ENCODE data around the gene NWD2.
"Not testable (repeated sequence)": the region's sequence is repeated elsewhere in the genome, so short reads cannot be mapped to it uniquely, and the experiment has no call there.

The NWD2 gene

GRCh38 chr4:37244583-37245390 lies at the start of gene NWD2:
Gene NWD2, plus strand, starts transcription at chr4:37244743. Its CDS starts 325 bp downstream, at chr4:37245068.
- no peak for DNase-seq (ENCODE audit: low read depth, low spot score)

GRCh38 chr4:37197899-37198298 lies 46.6 kb upstream of the NWD2 start:
- no peak for DNase-seq (ENCODE audit: low read depth, low spot score)

DNA sequence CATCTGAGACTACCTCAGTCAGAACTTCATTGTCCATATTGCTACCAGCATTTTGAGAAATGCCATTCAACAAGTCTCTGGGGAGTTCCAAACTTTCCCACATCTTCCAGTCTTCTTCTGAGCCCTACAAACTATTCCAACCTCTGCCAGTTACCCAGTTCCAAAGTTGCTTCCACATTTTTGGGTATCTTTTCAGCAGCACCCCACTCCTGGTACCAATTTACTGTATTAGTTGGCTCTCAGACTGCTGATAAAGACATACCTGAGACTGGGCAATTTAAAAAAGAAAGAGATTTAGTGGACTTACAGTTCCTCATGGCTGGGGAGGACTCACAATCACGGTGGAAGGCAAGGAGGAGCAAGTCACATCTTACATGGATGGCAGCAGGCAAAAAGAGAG lies 39.8 kb upstream of the NWD2 start:
- not testable (repeated sequence) for DNase-seq (ENCODE audit: low read depth, low spot score)

- DNase-seq (ENCODE audit: low read depth, low spot score) = no peak
Observed at GRCh38 chr4:37216209-37216608, 28.3 kb upstream of the NWD2 start.

GRCh38 chr4:37219242-37219641 lies 25.3 kb upstream of the NWD2 start:
- no peak for DNase-seq (ENCODE audit: low read depth, low spot score)

DNA sequence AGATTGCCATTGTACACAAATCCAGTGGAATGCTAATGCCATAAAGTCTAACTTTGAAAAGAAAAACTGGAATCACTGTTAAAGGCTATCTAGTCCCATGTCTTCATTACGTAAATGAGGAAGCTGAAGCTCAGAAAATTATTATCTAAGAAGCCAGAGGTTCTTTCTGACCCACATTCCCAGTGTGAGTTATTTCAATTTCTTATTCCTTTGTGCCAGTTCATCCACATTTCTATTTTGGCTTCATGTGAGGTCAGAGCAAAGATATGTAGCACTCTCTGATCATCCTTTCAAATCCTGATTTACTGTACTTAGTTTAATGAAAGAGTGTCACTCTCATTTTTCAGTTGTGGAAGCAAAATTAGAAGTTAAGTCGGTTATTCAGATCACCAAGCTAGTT lies 24.6 kb upstream of the NWD2 start:
- DNase-seq (ENCODE audit: low read depth, low spot score) = no peak

DNA sequence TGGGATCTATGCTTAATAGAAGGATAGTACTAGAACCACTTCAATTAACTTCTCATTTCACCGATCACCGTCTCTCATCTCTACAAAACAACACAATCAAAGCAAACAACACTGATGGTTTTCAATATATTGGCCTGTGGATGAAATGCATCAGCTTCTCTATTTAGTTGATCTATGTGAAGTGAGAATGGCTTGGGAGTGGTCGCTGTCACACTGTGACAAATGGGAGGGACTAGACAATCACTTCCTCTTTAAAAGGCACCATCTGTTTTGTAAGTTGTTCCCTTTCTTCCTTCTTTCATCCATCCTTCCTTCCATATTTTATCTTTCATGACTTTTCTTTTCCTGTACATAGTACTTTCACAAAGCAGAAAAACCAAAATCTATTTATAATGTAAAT lies 23.9 kb upstream of the NWD2 start:
- no peak for DNase-seq (ENCODE audit: low read depth, low spot score)

- DNase-seq (ENCODE audit: low read depth, low spot score) = no peak
Observed at GRCh38 chr4:37223732-37224131, 20.8 kb upstream of the NWD2 start.

DNA sequence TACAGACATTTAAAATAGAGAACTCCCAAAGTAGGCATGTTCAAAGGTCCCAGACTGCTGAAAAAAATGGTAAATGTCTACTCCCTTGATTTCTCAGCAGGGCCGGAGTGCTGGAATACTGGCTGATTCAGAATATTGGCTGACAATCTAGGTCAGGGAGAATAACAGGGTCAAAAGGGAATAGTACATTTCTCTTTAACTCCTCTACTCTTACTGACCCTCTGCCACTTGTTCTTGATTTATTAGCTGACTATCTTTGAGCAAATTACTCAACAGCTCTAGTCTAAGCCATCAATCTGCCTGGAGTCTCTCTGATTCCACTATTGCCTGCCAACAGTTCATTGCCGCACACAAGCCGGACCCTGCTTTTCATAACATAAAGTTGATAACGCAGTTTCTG lies 19.7 kb upstream of the NWD2 start:
- no peak for DNase-seq (ENCODE audit: low read depth, low spot score)

GRCh38 chr4:37225778-37226177 lies 18.8 kb upstream of the NWD2 start:
- DNase-seq (ENCODE audit: low read depth, low spot score) = no peak

DNA sequence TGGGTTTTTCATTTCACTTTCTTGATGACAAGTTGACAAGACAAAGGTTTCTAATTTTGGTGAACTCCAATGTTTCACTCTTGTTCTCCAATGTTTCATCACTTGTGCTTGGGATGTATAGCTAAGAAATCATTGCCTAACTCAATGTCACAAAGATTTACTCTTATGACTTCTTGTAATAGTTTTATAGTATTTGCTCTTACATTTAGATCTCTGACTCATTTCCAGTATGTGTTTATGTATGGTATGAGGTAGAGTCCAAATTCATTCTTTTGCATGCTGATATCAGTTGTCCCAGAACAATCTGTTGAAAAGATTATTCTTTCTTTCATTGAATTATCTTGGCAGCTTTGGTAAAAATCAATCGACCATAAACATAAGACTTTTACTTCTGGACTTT lies 12.2 kb upstream of the NWD2 start:
- no peak for DNase-seq (ENCODE audit: low read depth, low spot score)

DNA sequence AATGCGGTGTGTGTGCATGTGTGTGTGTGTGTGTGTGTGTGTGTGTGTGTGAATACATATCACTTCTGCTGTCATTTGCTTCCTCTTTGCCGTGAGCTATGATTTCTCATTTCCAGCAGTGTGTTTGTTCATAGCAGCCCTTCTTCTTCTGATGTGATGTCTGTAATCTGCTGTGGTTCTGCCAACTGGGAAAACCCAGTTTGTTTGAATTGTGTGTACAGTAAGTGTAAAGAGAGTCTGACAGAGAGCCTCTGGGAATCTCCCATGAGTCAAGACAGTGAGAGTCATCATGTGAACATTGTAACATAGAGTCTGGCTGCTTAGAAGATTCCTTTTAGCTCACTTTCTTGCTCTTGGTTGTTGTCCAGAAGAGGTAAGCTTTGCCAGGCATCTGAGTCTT lies 8.4 kb upstream of the NWD2 start:
- DNase-seq (ENCODE audit: low read depth, low spot score) = no peak

- no peak for DNase-seq (ENCODE audit: low read depth, low spot score)
Observed at GRCh38 chr4:37241647-37242046, 2.9 kb upstream of the NWD2 start.

GRCh38 chr4:37243051-37243450 lies 1.5 kb upstream of the NWD2 start:
- DNase-seq (ENCODE audit: low read depth, low spot score) = peak; percentile 23

DNA sequence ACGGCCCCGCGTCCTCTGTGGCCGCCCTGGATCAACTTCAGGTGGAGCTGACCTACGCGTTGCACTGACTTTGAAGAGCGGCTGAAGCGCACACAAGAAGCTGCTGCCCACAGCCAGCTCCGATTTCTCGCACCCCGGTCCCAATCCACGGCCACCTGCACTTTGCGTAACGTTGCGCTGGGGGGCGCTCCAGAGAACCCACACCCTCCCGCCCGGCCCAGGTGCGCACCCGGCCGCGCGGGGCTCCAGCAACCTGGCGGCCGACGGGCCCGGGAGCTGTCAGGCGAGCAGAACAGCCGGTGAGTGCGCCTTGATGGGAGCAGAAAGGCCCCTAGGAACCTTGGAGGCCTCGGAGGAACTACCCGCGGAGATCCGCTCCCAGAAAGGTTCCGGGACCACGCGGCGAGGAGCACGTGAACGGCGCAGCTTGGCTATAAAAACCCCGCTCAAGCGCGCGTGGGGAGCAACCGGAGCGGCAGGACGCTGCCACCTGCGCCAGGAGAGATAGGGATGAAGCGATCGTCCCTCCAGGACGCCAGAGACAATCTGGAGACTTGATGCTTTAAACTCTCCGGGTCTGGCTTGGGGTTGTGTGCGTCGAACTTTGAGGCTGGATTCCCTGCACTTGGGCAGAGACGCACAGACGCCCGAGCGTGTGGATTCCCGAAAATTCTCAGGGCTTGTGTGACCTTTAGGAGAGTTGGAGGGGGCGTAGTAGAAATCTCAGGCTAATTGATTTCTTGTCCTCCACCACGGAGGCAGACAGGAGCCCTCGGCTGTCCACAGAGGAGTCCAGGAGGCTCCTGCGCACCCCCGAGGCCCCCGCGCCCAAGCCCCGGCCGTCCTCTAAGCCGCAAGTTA lies 591 bp upstream of the NWD2 start:
- no peak for DNase-seq (ENCODE audit: low read depth, low spot score)

DNA sequence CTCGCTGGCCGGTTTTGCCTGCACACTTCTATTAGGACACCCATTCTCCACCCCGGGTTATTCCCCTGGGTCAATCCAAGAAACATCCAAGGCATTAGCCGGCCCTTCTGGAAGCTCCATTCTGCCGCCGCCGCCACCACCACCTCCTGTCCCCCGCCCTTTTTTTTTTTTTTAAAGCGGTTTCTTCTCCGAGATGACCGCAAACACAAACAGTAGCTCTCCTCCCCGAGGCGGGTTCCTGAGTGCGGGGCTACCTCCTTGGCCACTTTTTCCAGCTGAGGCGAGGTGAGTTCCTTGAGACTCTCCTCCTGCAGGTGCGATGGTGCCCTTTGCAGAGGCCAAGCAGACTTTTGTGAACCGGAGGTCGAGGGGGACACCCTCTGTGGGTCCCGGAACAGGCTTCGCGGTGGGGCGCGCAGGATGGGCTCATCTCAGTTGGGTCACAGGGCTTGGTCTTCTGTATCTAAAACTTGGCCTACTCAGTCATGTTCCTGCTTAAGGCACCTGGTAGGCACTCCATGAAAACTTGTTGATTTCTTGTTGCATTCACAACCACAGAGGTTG lies 930 bp downstream of the NWD2 start:
- no peak for DNase-seq (ENCODE audit: low read depth, low spot score)

- DNase-seq (ENCODE audit: low read depth, low spot score) = no peak
Observed at GRCh38 chr4:37246891-37247290, 2.3 kb downstream of the NWD2 start.

DNA sequence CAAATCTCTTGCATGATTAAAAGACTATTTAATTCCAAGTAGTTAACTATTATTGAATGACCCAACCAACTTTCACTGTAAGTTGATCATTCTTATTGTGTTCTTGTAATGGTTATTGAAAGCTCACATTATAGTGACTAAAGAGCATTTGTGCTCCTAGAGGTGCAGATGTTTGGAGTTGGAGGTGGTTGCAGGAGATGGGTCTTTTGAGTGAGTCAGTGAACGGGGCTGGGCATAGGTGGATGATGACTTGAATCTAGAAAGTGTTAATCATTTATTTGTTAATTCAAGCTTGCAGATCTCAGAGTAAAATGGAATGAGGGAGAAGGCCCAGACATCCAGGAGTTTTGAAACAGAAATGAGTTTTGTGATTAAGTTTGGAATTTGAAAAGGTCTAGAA lies 13.7 kb downstream of the NWD2 start:
- DNase-seq (ENCODE audit: low read depth, low spot score) = no peak

GRCh38 chr4:37268319-37268718 lies 23.8 kb downstream of the NWD2 start:
- DNase-seq (ENCODE audit: low read depth, low spot score) = no peak

- DNase-seq (ENCODE audit: low read depth, low spot score) = no peak
Observed at GRCh38 chr4:37279121-37279520, 34.6 kb downstream of the NWD2 start.

DNA sequence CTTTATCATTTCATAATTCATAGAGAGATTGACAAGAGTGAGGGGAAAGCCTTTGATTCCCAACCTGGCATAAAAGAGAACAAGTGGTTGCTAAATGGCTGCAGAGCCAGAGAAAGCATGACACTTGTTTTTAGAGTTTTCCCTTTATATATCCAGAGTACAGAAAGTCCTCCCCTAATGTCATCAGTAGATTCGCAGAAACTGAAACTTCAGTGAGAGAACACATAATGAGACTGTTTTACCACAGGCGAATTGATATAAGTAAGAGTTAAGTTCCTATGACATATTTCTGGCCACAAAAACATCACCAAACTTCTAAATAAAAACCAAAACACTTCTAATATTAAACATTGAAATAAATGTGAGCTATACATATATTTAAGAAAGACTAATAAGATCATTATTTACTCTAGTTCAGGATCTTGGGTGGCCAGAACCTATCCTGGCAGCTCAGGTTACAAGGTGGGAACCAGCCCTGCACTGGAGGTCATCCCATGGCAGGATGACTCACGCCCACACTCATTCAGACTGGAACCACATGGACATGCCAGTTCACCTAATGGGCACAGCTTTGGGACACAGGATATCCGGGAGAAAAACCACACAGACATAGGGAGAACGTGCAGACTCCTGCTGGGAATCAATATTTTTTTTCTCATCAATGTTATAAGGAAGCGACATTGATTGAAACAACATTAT lies 35.5 kb downstream of the NWD2 start:
- DNase-seq (ENCODE audit: low read depth, low spot score) = no peak

DNA sequence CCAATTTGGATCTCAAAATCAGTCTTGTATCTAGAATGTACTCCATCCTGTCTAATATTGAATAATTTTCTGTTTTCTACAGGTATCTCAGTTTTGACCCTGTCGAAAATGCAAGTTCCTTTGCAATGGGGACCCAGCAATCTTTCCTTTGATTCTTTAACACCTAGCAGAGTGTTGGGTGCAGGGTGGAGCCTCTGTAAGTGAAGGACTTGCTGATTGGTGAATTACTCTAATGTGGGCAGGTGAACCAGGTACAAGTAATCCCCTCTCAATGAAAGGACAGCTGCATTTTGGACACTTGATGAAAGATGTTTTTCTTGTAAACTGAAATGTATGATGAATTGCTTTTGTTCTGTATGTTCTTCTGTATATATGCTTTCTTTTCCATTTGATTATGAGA lies 54.9 kb downstream of the NWD2 start:
- DNase-seq (ENCODE audit: low read depth, low spot score) = no peak
